HL-60 (cell line): Measurements from ENCODE around the gene TANGO6.

ENCODE experiments used
- DNase-seq, 2 experiments: peaks; one replicate each; pipeline ENCODE4 v3.0.0-alpha.2; 2010 to 2020; ENCODE audit warnings: low read depth in 1 of 2, low spot score in 1 of 2
- H3K27ac ChIP-seq: fragments of 250-450 bp; sonication (Bioruptor Pico); replicated peaks from 2 replicates; pipeline ENCODE4 v1.5.1; 2020; ENCODE audit warnings: mild to moderate bottlenecking, moderate library complexity
- H3K27me3 ChIP-seq: fragments of 250-450 bp; sonication (Bioruptor Pico); 2 replicates; pipeline ENCODE4 v1.5.1; 2021; ENCODE audit warnings: mild to moderate bottlenecking, moderate library complexity; ENCODE audit not compliant: insufficient read depth, poor library complexity, severe bottlenecking
- H3K4me3 ChIP-seq: replicated peaks from 2 replicates; pipeline ENCODE4 v1.5.1; 2011; ENCODE audit warnings: mild to moderate bottlenecking, control low read depth, low read length; ENCODE audit not compliant: insufficient read depth
- CTCF ChIP-seq: IDR thresholded peaks from one replicate; pipeline ENCODE4 v1.5.1; 2011; ENCODE audit warnings: low read length, control low read depth, inconsistent platforms; ENCODE audit not compliant: insufficient read depth
- GABPA ChIP-seq: IDR thresholded peaks from 2 replicates; pipeline ENCODE4 v1.6.1; 2012; ENCODE audit warnings: low read depth
- POLR2AphosphoS5 ChIP-seq: IDR thresholded peaks from 2 replicates; pipeline ENCODE4 v1.6.1; 2012; ENCODE audit warnings: low read depth
- REST ChIP-seq: IDR thresholded peaks from 2 replicates; pipeline ENCODE4 v1.6.1; 2012; ENCODE audit warnings: low read depth; ENCODE audit not compliant: insufficient replicate concordance
- SPI1 ChIP-seq: IDR thresholded peaks from 2 replicates; pipeline ENCODE4 v1.6.1; 2012; ENCODE audit warnings: low read depth, mild to moderate bottlenecking, borderline replicate concordance

TANGO6 gene

GRCh38 chr16:68869492-68870088 lies 26.3 kb downstream of the TANGO6 start:
- no peak overlapping the region for H3K27ac ChIP-seq
- TF ChIP-seq CTCF (no peak), GABPA (no peak), SPI1 (no peak), POLR2AphosphoS5 (no peak), REST (no peak)
- no peak for DNase-seq
- H3K4me3 ChIP-seq = no peak overlapping the region
- H3K27me3 ChIP-seq = no peaks in the 10 kb centered on the region

GRCh38 chr16:68873635-68874471 lies 30.5 kb downstream of the TANGO6 start:
- no peak for TF ChIP-seq POLR2AphosphoS5
- TF ChIP-seq GABPA = no peak
- TF ChIP-seq REST = no peak
- TF ChIP-seq SPI1 = no peak
- TF ChIP-seq CTCF = no peak
- H3K4me3 ChIP-seq = no peak overlapping the region
- H3K27me3 ChIP-seq = no peaks in the 10 kb centered on the region
- DNase-seq = no peak
- H3K27ac ChIP-seq = no peak overlapping the region

- no peak for TF ChIP-seq GABPA
- TF ChIP-seq SPI1 = no peak
- no peak for TF ChIP-seq POLR2AphosphoS5
- no peak for TF ChIP-seq CTCF
- TF ChIP-seq REST = no peak
- no peaks in the 10 kb centered on the region for H3K27me3 ChIP-seq
- H3K4me3 ChIP-seq = no peak overlapping the region
- no peak overlapping the region for H3K27ac ChIP-seq
- no peak for DNase-seq
Observed at GRCh38 chr16:68875871-68876270, 32.5 kb downstream of the TANGO6 start.
